GM12864 (cell line): ENCODE data around the gene CD9.
A peak's percentile ranks its signal among the peaks of the same experiment; 100 is the strongest.

Experiments
- DNase-seq: peaks from one replicate; pipeline ENCODE4 v3.0.0-alpha.2; 2011; ENCODE audit warnings: low read depth
- H3K4me3 ChIP-seq: 2 replicates; pipeline ENCODE4 v1.5.1; 2011; ENCODE audit warnings: mild to moderate bottlenecking, low read depth, low read length, control low read depth
- CTCF ChIP-seq: IDR thresholded peaks from 2 replicates; pipeline ENCODE4 v1.5.1; 2011; ENCODE audit warnings: low read depth, mild to moderate bottlenecking, moderate library complexity, low read length, control low read depth, inconsistent platforms; ENCODE audit errors: missing control alignments

CD9 gene

GRCh38 chr12:6161124-6161882 is 38.9 kb upstream of the CD9 start:
- TF ChIP-seq CTCF = no peak

GRCh38 chr12:6163416-6164060 is 36.7 kb upstream of the CD9 start:
- no peak for DNase-seq
- no peak overlapping the region for H3K4me3 ChIP-seq
- no peak for TF ChIP-seq CTCF

More at GRCh38 chr12:6161124-6161882, 38.9 kb upstream of the CD9 start:
- no peak overlapping the region for H3K4me3 ChIP-seq
- no peak for DNase-seq

GRCh38 chr12:6165395-6165794 is 34.8 kb upstream of the CD9 start:
- no peak for DNase-seq
- TF ChIP-seq CTCF = no peak
- H3K4me3 ChIP-seq = no peak overlapping the region

- no peak overlapping the region for H3K4me3 ChIP-seq
- TF ChIP-seq CTCF = no peak
- no peak for DNase-seq
Measured at GRCh38 chr12:6166808-6167207, 33.4 kb upstream of the CD9 start.

GRCh38 chr12:6167327-6168280 is 32.6 kb upstream of the CD9 start:
- no peak overlapping the region for H3K4me3 ChIP-seq
- no peak for TF ChIP-seq CTCF

GRCh38 chr12:6171409-6172015 is 28.7 kb upstream of the CD9 start:
- H3K4me3 ChIP-seq = no peak overlapping the region
- TF ChIP-seq CTCF = no peak
- DNase-seq = no peak

More at GRCh38 chr12:6167327-6168280, 32.6 kb upstream of the CD9 start:
- peak; percentile 63 for DNase-seq
